ENCODE data around the gene STAT6.

STAT6 gene

DNA sequence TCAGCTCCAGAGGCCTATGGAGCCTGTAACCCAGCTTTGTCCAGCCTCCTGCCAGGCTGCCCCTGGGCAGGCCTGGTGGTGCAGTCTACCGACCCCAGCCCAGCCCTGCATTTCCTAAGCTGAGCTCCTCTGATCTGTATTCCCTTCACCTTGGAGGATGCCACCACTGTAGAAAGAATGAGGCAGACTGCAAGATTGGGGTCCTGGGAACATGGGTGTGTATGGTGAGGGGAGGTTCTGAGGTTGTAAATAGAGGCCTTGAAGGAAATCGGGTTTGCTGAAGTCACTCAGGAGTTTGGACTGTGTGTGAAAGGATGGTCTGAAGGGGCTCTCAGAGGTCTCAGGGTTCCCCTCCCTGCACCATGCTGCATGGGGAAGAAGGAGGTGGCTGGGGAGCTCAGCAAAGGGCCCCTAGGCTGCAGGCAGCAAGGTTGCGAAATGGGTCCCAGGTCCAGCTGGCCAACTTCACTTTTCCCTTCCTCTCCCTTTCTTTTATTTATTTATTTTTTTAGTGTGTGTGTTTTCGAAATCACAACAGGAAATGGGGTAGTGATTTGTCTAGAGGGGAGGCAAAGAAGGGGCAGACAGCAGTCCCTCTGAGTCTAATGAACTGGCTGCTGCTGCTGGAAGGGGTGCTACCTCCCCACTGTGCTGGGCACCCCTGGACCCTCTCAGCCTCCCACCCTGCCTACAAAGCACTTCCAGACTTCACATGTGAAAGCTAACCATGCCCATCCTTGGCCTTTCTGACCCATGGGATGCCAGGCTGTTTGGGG, 37.5 kb upstream of the STAT6 start:
- H3K4me1 ChIP-seq (ENCODE audit: control insufficient read depth, low read length): peaks cover 6% of the 10 kb centered on the region; the same call in 1 of the 2 replicates
- no peak overlapping the region for H3K27ac ChIP-seq (ENCODE audit: low read depth, low read length)
- no peaks in the 10 kb centered on the region for H3K27me3 ChIP-seq (ENCODE audit: control insufficient read depth, low read length)
- H3K79me2 ChIP-seq (ENCODE audit: control insufficient read depth, low read length): no peaks in the 10 kb centered on the region
- H3K9me2 ChIP-seq (replicated peaks; ENCODE audit: control insufficient read depth, low read length): no peaks in the 10 kb centered on the region
- TF ChIP-seq CTCF (IDR thresholded peaks at IDR 0.05; ENCODE audit: low read depth, low read length, poor library complexity, severe bottlenecking) (no peak), EZH2phosphoT487 (IDR thresholded peaks at IDR 0.05; ENCODE audit: borderline replicate concordance, low read length) (no peak)
- H3K4me3 ChIP-seq (ENCODE audit: low read length): no peak overlapping the region
- no peaks in the 10 kb centered on the region for H4K20me1 ChIP-seq (ENCODE audit: control insufficient read depth, insufficient read depth, low read depth, low read length)
- H3K36me3 ChIP-seq (ENCODE audit: control insufficient read depth, low read length): no peaks in the 10 kb centered on the region
- H3K9me3 ChIP-seq (ENCODE audit: control insufficient read depth, insufficient read depth, low read length): no peaks in the 10 kb centered on the region
- H3K4me2 ChIP-seq (ENCODE audit: low read length): no peak overlapping the region
- H3F3A ChIP-seq (ENCODE audit: control insufficient read depth, insufficient read depth): no peaks in the 10 kb centered on the region

DNA sequence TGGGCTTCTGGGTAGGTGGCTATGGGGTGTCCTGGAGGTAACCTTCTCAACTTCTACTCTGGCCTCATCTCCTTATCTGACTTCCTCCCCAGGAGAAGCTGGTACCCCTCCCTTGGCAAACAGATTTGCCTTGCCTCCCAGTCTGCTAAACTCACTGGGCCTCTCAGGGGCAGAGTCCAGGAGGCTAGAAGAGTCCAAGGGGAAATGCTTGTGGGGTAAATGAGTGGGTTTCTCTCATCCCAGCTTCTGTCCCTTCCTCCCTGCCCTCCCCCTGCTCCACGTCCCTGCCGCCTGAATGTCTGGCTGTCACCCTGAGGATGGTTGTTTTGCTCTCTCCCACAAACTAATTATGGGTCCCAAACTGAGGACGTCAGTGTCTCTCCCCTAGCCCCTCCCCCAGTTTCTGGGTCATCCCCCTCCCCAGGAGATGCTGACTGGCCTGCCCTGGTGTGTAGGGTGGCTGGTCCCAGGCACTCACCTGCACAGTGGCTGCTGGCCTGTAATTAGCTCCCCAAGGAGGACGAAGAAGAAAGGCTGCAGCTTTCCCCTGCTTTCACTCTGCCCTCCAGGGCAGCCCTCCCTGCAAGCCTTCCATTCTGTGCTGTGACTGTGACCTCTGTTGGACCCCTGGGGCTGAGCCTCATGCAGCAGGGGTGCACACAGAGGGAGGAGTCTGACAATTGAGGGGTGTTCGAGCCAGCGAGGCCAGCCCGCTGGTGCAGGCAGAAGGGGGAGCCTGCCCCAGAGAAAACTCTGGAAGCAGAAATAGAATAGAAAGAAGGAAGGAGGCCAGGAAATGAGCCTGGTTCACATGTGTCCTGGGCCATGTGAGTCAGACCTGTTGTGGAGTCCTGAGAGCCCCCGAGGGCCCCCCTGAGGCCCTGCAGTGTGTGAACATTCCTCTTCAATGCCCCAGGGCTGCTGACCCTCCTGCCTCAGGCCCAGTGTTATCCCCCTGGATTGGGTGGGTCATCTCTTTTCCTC, 36.1 kb upstream of the STAT6 start, which contains the start of gene LRP1-AS:
Gene LRP1-AS, minus strand, starts transcription at position 659 of the 984 bp plus-strand sequence.
- no peak for TF ChIP-seq EZH2phosphoT487 (IDR thresholded peaks at IDR 0.05; ENCODE audit: borderline replicate concordance, low read length)
- no peak for TF ChIP-seq CTCF (IDR thresholded peaks at IDR 0.05; ENCODE audit: low read depth, low read length, poor library complexity, severe bottlenecking)
- Histone ChIP-seq H3K4me1 (ENCODE audit: control insufficient read depth, low read length) (peaks cover 6% of the 10 kb centered on the region; the same call in 1 of the 2 replicates), H3K4me2 (ENCODE audit: low read length) (no peak within 1 kb of the TSS), H3K27me3 (ENCODE audit: control insufficient read depth, low read length) (no peaks in the 10 kb centered on the region), H3K9me2 (replicated peaks; ENCODE audit: control insufficient read depth, low read length) (no peaks in the 10 kb centered on the region), H3K4me3 (ENCODE audit: low read length) (no peak within 1 kb of the TSS), H3K27ac (ENCODE audit: low read depth, low read length) (no peak within 1 kb of the TSS), H3K79me2 (ENCODE audit: control insufficient read depth, low read length) (no peaks in the 10 kb centered on the region), H3K36me3 (ENCODE audit: control insufficient read depth, low read length) (no peaks in the 10 kb centered on the region), H3F3A (ENCODE audit: control insufficient read depth, insufficient read depth) (no peaks in the 10 kb centered on the region), H3K9me3 (ENCODE audit: control insufficient read depth, insufficient read depth, low read length) (no peaks in the 10 kb centered on the region), H4K20me1 (ENCODE audit: control insufficient read depth, insufficient read depth, low read depth, low read length) (no peaks in the 10 kb centered on the region)

DNA sequence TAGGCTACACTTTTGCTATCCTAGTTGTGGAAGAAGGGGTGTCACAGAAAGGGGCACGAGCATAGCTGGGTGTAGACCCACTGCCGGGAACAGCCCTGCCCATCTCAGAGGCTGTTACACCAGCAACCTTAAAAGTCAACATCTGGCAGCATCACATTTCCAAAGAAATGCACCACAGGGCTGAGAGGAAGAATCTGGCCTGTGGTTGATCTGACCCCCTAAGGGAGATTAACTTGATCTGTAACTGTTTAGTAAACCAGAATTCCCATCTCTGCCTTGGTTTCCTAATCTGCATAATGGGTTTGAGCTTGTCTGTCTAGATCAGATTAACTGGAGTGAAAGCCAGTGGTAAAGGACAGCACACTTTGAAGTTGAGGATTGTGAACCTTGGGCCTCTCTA, 34.9 kb upstream of the STAT6 start:
- no peaks in the 10 kb centered on the region for H3K9me2 ChIP-seq (replicated peaks; ENCODE audit: control insufficient read depth, low read length)
- H3K4me1 ChIP-seq (ENCODE audit: control insufficient read depth, low read length): peaks cover 6% of the 10 kb centered on the region; the same call in 1 of the 2 replicates
- H3K4me3 ChIP-seq (ENCODE audit: low read length): no peak overlapping the region
- H3F3A ChIP-seq (ENCODE audit: control insufficient read depth, insufficient read depth): no peaks in the 10 kb centered on the region
- H3K36me3 ChIP-seq (ENCODE audit: control insufficient read depth, low read length): no peaks in the 10 kb centered on the region
- H3K4me2 ChIP-seq (ENCODE audit: low read length): no peak overlapping the region
- H3K27ac ChIP-seq (ENCODE audit: low read depth, low read length): no peak overlapping the region
- TF ChIP-seq CTCF (IDR thresholded peaks at IDR 0.05; ENCODE audit: low read depth, low read length, poor library complexity, severe bottlenecking): no peak
- H3K9me3 ChIP-seq (ENCODE audit: control insufficient read depth, insufficient read depth, low read length): no peaks in the 10 kb centered on the region
- no peaks in the 10 kb centered on the region for H3K79me2 ChIP-seq (ENCODE audit: control insufficient read depth, low read length)
- H4K20me1 ChIP-seq (ENCODE audit: control insufficient read depth, insufficient read depth, low read depth, low read length): no peaks in the 10 kb centered on the region
- H3K27me3 ChIP-seq (ENCODE audit: control insufficient read depth, low read length): no peaks in the 10 kb centered on the region

Measured in DOHH2 (cell line).